IMR-90 (cell line): ENCODE data around the gene KCNH4. TPM values are rescaled to one million over a fixed set of nuclear protein-coding genes. Genes with fewer than 3 reads are reported as not detected.
A peak's percentile ranks its signal among the peaks of the same experiment; 100 is the strongest.

ENCODE experiments used
- ATAC-seq: fragments of 200-7000 bp; cut with Tn5 transposase; 2 replicates; pipeline ENCODE4 v1.9.1; 2020; ENCODE audit warnings: low read depth, mild to moderate bottlenecking, moderate library complexity
- BruUV-seq: library from RNA; stranded (reverse); fragments of 400-500 nt; replicated peaks from 2 replicates; lab custom pipeline; 2021; lab: Mats Ljungman, UMichigan
- CTCF ChIA-PET: fragments of 300-600 bp; formaldehyde crosslinking; extraction: SDS; loops from one replicate; lab custom pipeline; 2021; ENCODE audit warnings: antibody characterized with exemption; lab: Yijun Ruan, JAX
- POLR2A ChIA-PET: fragments of 300-600 bp; sonication (Branson Sonifier 250); formaldehyde crosslinking; loops from one replicate; lab custom pipeline; 2022; ENCODE audit warnings: antibody characterized with exemption; ENCODE audit not compliant: unreplicated experiment; lab: Charles Lee
- DNase-seq: peaks from one replicate; pipeline ENCODE4 v3.0.0; 2013
- H2AFZ ChIP-seq: replicated peaks from 2 replicates; pipeline ENCODE3; 2013; ENCODE audit warnings: low read length, mild to moderate bottlenecking; ENCODE audit not compliant: poor library complexity
- H2AK5ac ChIP-seq: 2 replicates; pipeline ENCODE4 v1.6.1; 2013; ENCODE audit warnings: low read depth, low read length, inconsistent platforms
- H2AK9ac ChIP-seq: replicated peaks from 2 replicates; pipeline ENCODE3; 2013; ENCODE audit warnings: mild to moderate bottlenecking, low read depth, low read length, moderate library complexity; ENCODE audit not compliant: poor library complexity
- H2BK120ac ChIP-seq: 2 replicates; pipeline ENCODE4 v1.6.1; 2013; ENCODE audit warnings: low read depth, low read length, inconsistent platforms
- H2BK15ac ChIP-seq: 3 replicates; pipeline ENCODE4 v1.6.1; 2013; ENCODE audit warnings: low read depth, low read length, inconsistent platforms
- H2BK20ac ChIP-seq: 2 replicates; pipeline ENCODE4 v1.6.1; 2013; ENCODE audit warnings: low read depth, mild to moderate bottlenecking, inconsistent platforms, low read length, moderate library complexity
- H2BK5ac ChIP-seq: 2 replicates; pipeline ENCODE4 v1.6.1; 2013; ENCODE audit warnings: mild to moderate bottlenecking, low read depth, low read length, inconsistent platforms; ENCODE audit not compliant: poor library complexity, severe bottlenecking
- H3K14ac ChIP-seq: replicated peaks from 2 replicates; pipeline ENCODE4 v1.6.1; 2013; ENCODE audit warnings: low read depth, low read length, inconsistent platforms
- H3K18ac ChIP-seq: 2 replicates; pipeline ENCODE4 v1.6.1; 2013; ENCODE audit warnings: low read depth, low read length, control low read depth
- H3K23ac ChIP-seq: 2 replicates; pipeline ENCODE4 v1.6.1; 2013; ENCODE audit warnings: low read depth, low read length, inconsistent platforms
- H3K27ac ChIP-seq: 2 replicates; pipeline ENCODE4 v1.5.1; 2013; ENCODE audit warnings: mild to moderate bottlenecking, control low read depth, low read length; ENCODE audit not compliant: insufficient read depth
- H3K27me3 ChIP-seq: 2 replicates; pipeline ENCODE4 v1.6.1; 2013; ENCODE audit warnings: low read length; ENCODE audit not compliant: control insufficient read depth, insufficient read depth
- H3K36me3 ChIP-seq: 2 replicates; pipeline ENCODE4 v1.6.1; 2013; ENCODE audit warnings: low read length, mixed read lengths; ENCODE audit not compliant: control insufficient read depth, insufficient read depth
- H3K4ac ChIP-seq: 2 replicates; pipeline ENCODE4 v1.6.1; 2013; ENCODE audit warnings: low read depth, low read length, inconsistent platforms
- H3K4me1 ChIP-seq: 2 replicates; pipeline ENCODE4 v1.6.1; 2013; ENCODE audit warnings: low read length, mixed read lengths; ENCODE audit not compliant: control insufficient read depth, insufficient read depth
- H3K4me2 ChIP-seq: 2 replicates; pipeline ENCODE4 v1.6.1; 2013; ENCODE audit warnings: low read depth, mild to moderate bottlenecking, control low read depth, low read length, moderate library complexity
- H3K4me3 ChIP-seq: 2 replicates; pipeline ENCODE4 v1.5.1; 2013; ENCODE audit warnings: low read depth, mild to moderate bottlenecking, control low read depth, low read length, moderate library complexity; ENCODE audit not compliant: insufficient read depth
- H3K56ac ChIP-seq: 2 replicates; pipeline ENCODE4 v1.6.1; 2013; ENCODE audit warnings: low read length, inconsistent platforms; ENCODE audit not compliant: insufficient read depth; ENCODE audit errors: extremely low read depth
- H3K79me1 ChIP-seq, 2 experiments: 2 replicates each; pipeline ENCODE4 v1.6.1; 2013; ENCODE audit warnings: low read length in 2 of 2, inconsistent platforms in 1 of 2, low read depth in 1 of 2
- H3K9ac ChIP-seq: 2 replicates; pipeline ENCODE4 v1.6.1; 2013; ENCODE audit warnings: low read depth, low read length, control low read depth
- H3K9me1 ChIP-seq: 2 replicates; pipeline ENCODE4 v1.6.1; 2013; ENCODE audit warnings: low read length, inconsistent platforms; ENCODE audit not compliant: insufficient read depth
- H3K9me3 ChIP-seq: 2 replicates; pipeline ENCODE4 v1.6.1; 2013; ENCODE audit warnings: low read length; ENCODE audit not compliant: control insufficient read depth, insufficient read depth
- H4K20me1 ChIP-seq: 2 replicates; pipeline ENCODE4 v1.6.1; 2013; ENCODE audit warnings: low read length, inconsistent platforms; ENCODE audit not compliant: insufficient read depth
- H4K5ac ChIP-seq: 2 replicates; pipeline ENCODE4 v1.6.1; 2013; ENCODE audit warnings: mild to moderate bottlenecking, low read depth, low read length, control low read depth
- H4K8ac ChIP-seq, 2 experiments: 2 replicates each; pipeline ENCODE4 v1.6.1; 2013; ENCODE audit warnings: low read depth in 2 of 2, low read length in 2 of 2, control low read depth in 1 of 2, inconsistent platforms in 1 of 2
- H4K91ac ChIP-seq: 2 replicates; pipeline ENCODE4 v1.6.1; 2013; ENCODE audit warnings: low read depth, low read length, inconsistent platforms; ENCODE audit not compliant: insufficient read depth
- CEBPB ChIP-seq: IDR thresholded peaks from 2 replicates; pipeline ENCODE4 v1.6.1; 2012; ENCODE audit warnings: low read depth, low read length, improper control_type of control experiment
- CHD1 ChIP-seq: IDR thresholded peaks from 2 replicates; pipeline ENCODE4 v1.6.1; 2012; ENCODE audit warnings: low read depth, low read length, improper control_type of control experiment
- NFE2L2 ChIP-seq: fragments of 150-350 bp; IDR thresholded peaks from 2 replicates; pipeline ENCODE4 v1.6.1; 2016; ENCODE audit warnings: low read depth, mild to moderate bottlenecking, low read length
- WGBS, 2 experiments: methylation state at CpG; one replicate each; pipeline versions ENCODE4 v1.1.5 to v1.1.7; 2013; ENCODE audit warnings: missing lambda C conversion rate in 2 of 2; ENCODE audit not compliant: insufficient read length in 1 of 2; ENCODE audit errors: extremely low coverage in 2 of 2; 5-methylcytosine and 5-hydroxymethylcytosine counted together
- dilution Hi-C: fragments of 300-500 bp; cut with HindIII; formaldehyde crosslinking; loops from one replicate; pipeline ENCODE4 v1.14.3; 2018; ENCODE audit warnings: low sequenced_read_pairs; ENCODE audit not compliant: unreplicated experiment
- in situ Hi-C: fragments of 300-500 bp; cut with MboI; formaldehyde crosslinking; loops from 3 replicates; pipeline ENCODE4 v1.14.3; 2019; ENCODE audit warnings: low sequenced_read_pairs, inconsistent platforms, mixed read lengths
- intact Hi-C: fragments of 100-400 bp; cut with micrococcal nuclease; formaldehyde crosslinking; loops from 2 replicates; pipeline ENCODE4 v1.10.0; 2022
- polyA plus RNA-seq, 3 experiments: library from polyadenylated mRNA; depleted of rRNA; stranded (reverse); fragments of >200 nt; gene quantifications; 2 replicates each; pipeline ENCODE4 v1.2.3, GENCODE V29; 2012; ENCODE audit warnings: low replicate concordance in 1 of 3
- total RNA-seq: library from RNA; depleted of rRNA; stranded (reverse); fragments of >200 nt; gene quantifications from 2 replicates; pipeline ENCODE4 v1.2.3, GENCODE V29; 2012

The KCNH4 gene
- total and polyA plus RNA-seq, 2 of the 4 experiments (the other 2 are of a cell fraction), result 0.03 TPM; not detected in 1

DNA sequence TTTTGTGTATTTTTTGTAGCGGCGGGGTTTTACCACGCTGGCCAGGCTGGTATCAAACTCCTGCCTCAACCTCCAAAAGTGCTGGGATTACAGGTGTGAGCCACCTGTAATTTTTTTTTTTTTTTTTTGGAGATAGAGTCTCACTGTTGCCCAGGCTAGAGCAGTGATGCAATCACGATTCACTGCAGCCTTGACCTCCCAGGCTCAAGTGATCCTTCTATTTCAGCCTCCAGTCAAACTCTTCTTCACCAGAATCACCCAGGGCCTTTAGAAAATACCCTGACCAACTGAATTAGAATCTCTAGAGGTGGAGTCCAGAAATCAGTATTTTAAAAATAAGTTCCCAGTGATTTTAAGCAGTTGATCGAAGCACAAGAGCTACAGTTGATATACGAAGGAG is 45.8 kb downstream of the KCNH4 start:
- DNase-seq, result no peak
- peak overlapping the region; percentile 41 to 89; a peak in 3 of 4 replicates for H4K8ac ChIP-seq
- peaks cover 37 to 93% of the 10 kb centered on the region in 2 experiments for H3K79me1 ChIP-seq
- TF ChIP-seq CEBPB (peak; percentile 40; the same call in 1 of the 2 replicates), NFE2L2 (no peak), CHD1 (no peak)
- no peak overlapping the region for H2AFZ ChIP-seq
- dilution Hi-C loops (no loop called here), in situ Hi-C loops (no loop called here), intact Hi-C loops (loop anchor here (10.0 kb wide), 1 partner anchor 390 kb away; no protein-coding TSS in a partner anchor)
- H3K9me3 ChIP-seq, result no peaks in the 10 kb centered on the region
- peaks cover 36% of the 10 kb centered on the region for H3K4me1 ChIP-seq
- H3K23ac ChIP-seq, result peak overlapping the region; percentile 50; the same call in 1 of the 2 replicates
- H3K9me1 ChIP-seq, result peaks cover 63% of the 10 kb centered on the region
- no peak overlapping the region for H2AK9ac ChIP-seq
- peak overlapping the region; percentile 89 for H3K4ac ChIP-seq
- peak overlapping the region; percentile 42; the same call in 1 of the 2 replicates for H4K91ac ChIP-seq
- H3K18ac ChIP-seq, result peak overlapping the region; percentile 32; the same call in 1 of the 2 replicates
- peak overlapping the region; percentile 85 for H2BK5ac ChIP-seq
- no peak overlapping the region for H3K56ac ChIP-seq
- CTCF ChIA-PET, result interaction anchor here (0.7 kb wide), 1 partner anchor 59 kb away, joined by 6 read pairs; the partner anchor contains the start of gene GHDC
- H2BK120ac ChIP-seq, result peak overlapping the region; percentile 50
- H4K20me1 ChIP-seq, result peaks cover 82% of the 10 kb centered on the region
- POLR2A ChIA-PET, result no interaction called here
- peak overlapping the region; percentile 47; the same call in 1 of the 2 replicates for H3K4me2 ChIP-seq
- H3K9ac ChIP-seq, result 0 out of 2 replicates have a peak overlapping the region, but pooled peaks have one; percentile 5
- BruUV-seq, result no TSS peak
- WGBS, 2 experiments, result no CpG with 5 or more reads among the region's 6 CpGs
- peak overlapping the region; percentile 78; the same call in 1 of the 2 replicates for H2AK5ac ChIP-seq
- ATAC-seq, result no peak
- peak overlapping the region; percentile 58; the same call in 1 of the 2 replicates for H4K5ac ChIP-seq
- H2BK15ac ChIP-seq, result no peak overlapping the region; the same call in 2 of the 3 replicates
- peak overlapping the region; percentile 72 for H3K27ac ChIP-seq
- no peak overlapping the region for H2BK20ac ChIP-seq
- peaks cover 6% of the 10 kb centered on the region for H3K36me3 ChIP-seq
- peak overlapping the region; percentile 32 for H3K14ac ChIP-seq
- H3K4me3 ChIP-seq, result no peak overlapping the region
- no peaks in the 10 kb centered on the region for H3K27me3 ChIP-seq
